HG02798 (cell line): Measurements from ENCODE around the gene CSTF3.
"Not testable (repeated sequence)": the region's sequence is repeated elsewhere in the genome, so short reads cannot be mapped to it uniquely, and the experiment has no call there.

Source experiments
- ATAC-seq: cut with Tn5 transposase; IDR thresholded peaks from one replicate; pipeline ENCODE4 v1.9.1; 2021; ENCODE audit warnings: mild to moderate bottlenecking; ENCODE audit not compliant: unreplicated experiment, poor library complexity

The CSTF3 gene

GRCh38 chr11:33048701-33049100 is 112.6 kb downstream of the CSTF3 start:
- not testable (repeated sequence) for ATAC-seq

- ATAC-seq = no peak
Observed at GRCh38 chr11:33045551-33046255, 115.6 kb downstream of the CSTF3 start.

DNA sequence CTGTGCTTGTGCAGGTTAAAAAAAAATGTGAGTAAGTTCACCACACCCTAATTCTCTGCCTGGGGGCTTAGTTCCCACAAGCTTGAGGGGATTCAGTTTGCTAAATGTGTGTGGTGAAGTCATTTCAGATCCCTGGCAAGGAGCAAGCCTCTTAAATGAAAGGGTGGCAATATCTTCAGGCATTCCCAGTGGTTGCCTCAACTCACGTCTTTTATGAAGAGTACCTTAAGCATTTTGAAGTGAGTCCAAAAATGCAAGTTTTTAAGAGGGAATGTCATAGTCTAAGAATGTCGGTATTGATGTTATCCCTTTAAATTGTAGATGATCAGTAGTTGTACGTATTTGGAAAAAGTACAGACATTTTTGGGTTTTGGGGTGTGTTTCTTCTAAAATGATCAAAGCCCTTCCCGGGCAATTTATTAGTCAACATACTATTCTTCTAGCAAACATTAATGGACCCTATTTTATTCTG is 117.0 kb downstream of the CSTF3 start:
- no peak for ATAC-seq

DNA sequence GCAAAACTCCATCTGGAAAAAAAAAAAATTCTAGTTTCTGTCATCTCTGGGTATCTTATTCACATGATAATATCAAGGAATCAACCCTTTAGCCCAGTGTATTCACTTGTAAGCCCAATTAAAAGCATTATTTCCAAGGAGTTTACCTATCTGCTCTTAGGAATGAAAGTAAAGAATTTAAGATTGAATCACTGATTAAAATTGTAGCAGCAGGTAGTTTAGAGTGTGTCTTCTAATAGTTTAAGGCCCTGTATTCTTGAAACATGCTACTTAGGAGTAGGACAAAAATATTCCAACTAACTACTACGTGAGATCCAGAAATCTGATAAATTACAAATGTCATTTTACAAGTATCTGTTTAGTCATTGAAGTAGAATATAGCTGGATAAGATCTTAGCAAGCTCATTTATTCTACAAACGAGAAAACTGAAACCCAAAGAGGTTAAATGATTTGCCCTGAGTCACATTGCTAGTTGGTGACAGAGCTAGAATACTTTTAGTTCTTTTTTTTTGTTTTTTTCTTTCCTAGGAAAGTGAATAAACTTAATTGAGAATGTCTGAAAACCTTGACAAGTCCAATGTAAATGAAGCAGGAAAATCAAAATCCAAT is 118.0 kb downstream of the CSTF3 start:
- no peak for ATAC-seq

- peak; percentile 25 for ATAC-seq
Observed at GRCh38 chr11:33040862-33041453, 120.3 kb downstream of the CSTF3 start.

DNA sequence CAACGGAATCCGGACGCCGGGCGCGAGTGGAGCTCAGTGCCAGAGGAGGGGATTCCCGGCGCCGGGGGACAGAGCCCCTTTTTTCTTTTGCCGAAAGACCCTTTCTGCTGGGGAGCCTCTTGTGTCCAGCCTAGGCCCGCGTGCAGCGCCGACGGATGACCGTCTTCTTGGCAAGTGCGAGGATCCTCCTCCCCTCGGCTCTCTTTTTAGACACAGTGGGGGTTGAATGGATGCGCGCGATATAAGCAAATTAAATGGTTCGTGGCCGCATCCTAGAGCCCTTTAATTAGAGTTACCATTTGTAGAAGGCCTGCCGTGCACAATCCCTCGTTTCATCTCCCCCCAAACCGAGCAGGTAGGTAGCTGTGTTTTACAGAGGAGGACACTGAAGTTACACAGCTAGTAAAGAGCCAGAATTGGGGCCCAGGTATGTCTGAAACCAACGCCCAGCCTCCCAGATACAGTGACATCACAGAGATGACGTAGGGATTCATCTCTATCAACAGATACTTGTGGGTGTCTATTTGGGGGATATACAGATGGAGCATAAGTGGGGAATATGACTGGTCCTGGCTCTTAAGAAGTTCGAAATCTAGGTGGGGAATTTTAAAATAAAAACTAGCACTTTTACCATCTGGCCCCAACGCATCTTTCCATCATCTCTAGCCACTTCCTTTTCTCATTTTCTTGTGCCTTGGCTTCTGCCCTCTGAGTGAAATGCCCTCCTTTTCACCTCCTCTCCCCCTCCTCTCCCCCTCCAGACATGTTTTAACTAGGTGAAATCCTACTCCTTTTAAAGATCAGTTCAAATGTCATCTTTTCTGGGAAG is 121.0 kb downstream of the CSTF3 start:
- ATAC-seq = peak; percentile 32

GRCh38 chr11:33039274-33040032 is 121.8 kb downstream of the CSTF3 start, which contains the start of gene TCP11L1:
TCP11L1 (plus strand) TSS chr11:33039572; CDS start chr11:33043774, 4,202 bp downstream.
- ATAC-seq = peak; percentile 79

- ATAC-seq = no peak
Observed at GRCh38 chr11:33035011-33035410, 126.3 kb downstream of the CSTF3 start.
